Caco-2 (cell line): ENCODE data around the gene FILIP1. TPM values are rescaled to one million over a fixed set of nuclear protein-coding genes. Genes with fewer than 3 reads are reported as not detected.

ENCODE experiments used
- BruUV-seq: library from RNA; stranded (reverse); fragments of 400-500 nt; replicated peaks from 2 replicates; lab custom pipeline; 2021; lab: Mats Ljungman, UMichigan
- CTCF ChIA-PET: fragments of 300-600 bp; sonication (Branson Sonifier 250); formaldehyde crosslinking; loops from one replicate; lab custom pipeline; 2022; ENCODE audit warnings: antibody characterized with exemption; lab: Charles Lee
- POLR2A ChIA-PET: fragments of 300-600 bp; sonication (Branson Sonifier 250); formaldehyde crosslinking; loops from one replicate; lab custom pipeline; 2022; ENCODE audit warnings: antibody characterized with exemption; lab: Charles Lee
- DNase-seq, 2 experiments: peaks; one replicate each; pipeline versions ENCODE4 v3.0.0 to v3.0.0-alpha.2; 2020 to 2022
- H3K27me3 ChIP-seq: replicated peaks from 2 replicates; pipeline ENCODE4 v1.6.0; 2011; ENCODE audit warnings: low read length; ENCODE audit not compliant: control insufficient read depth, insufficient read depth
- H3K36me3 ChIP-seq: 2 replicates; pipeline ENCODE4 v1.5.1; 2011; ENCODE audit warnings: low read length; ENCODE audit not compliant: control insufficient read depth, insufficient read depth
- H3K4me1 ChIP-seq: fragments of 250-450 bp; sonication (Bioruptor Pico); 2 replicates; pipeline ENCODE4 v1.5.1; 2020; ENCODE audit warnings: mild to moderate bottlenecking
- H3K4me3 ChIP-seq: 2 replicates; pipeline ENCODE4 v1.5.1; 2011; ENCODE audit warnings: low read depth, mild to moderate bottlenecking, control low read depth, low read length
- H3K9me3 ChIP-seq: fragments of 250-450 bp; sonication (Bioruptor Pico); 2 replicates; pipeline ENCODE4 v1.5.1; 2020; ENCODE audit warnings: mild to moderate bottlenecking, moderate library complexity
- H3K27ac Mint-ChIP-seq: one replicate; pipeline ENCODE4 v1.8.0; 2022; ENCODE audit warnings: mixed read lengths; ENCODE audit not compliant: unreplicated experiment
- H3K27me3 Mint-ChIP-seq: one replicate; pipeline ENCODE4 v1.8.0; 2022; ENCODE audit warnings: mixed read lengths; ENCODE audit not compliant: insufficient read depth, unreplicated experiment
- H3K36me3 Mint-ChIP-seq: one replicate; pipeline ENCODE4 v1.8.0; 2022; ENCODE audit warnings: mild to moderate bottlenecking, mixed read lengths; ENCODE audit not compliant: insufficient read depth, unreplicated experiment
- H3K4me1 Mint-ChIP-seq: one replicate; pipeline ENCODE4 v1.8.0; 2022; ENCODE audit warnings: low read depth, mixed read lengths; ENCODE audit not compliant: unreplicated experiment
- H3K4me3 Mint-ChIP-seq: one replicate; pipeline ENCODE4 v1.8.0; 2022; ENCODE audit warnings: mild to moderate bottlenecking, moderate library complexity, mixed read lengths; ENCODE audit not compliant: unreplicated experiment
- H3K9me3 Mint-ChIP-seq: one replicate; pipeline ENCODE4 v1.8.0; 2022; ENCODE audit warnings: mixed read lengths; ENCODE audit not compliant: unreplicated experiment
- CTCF ChIP-seq, 2 experiments: fragments of 200-600 bp in 1 of 2; IDR thresholded peaks; 1 replicate in 1 of 2; 2 replicates in 1 of 2; pipeline versions ENCODE4 v1.5.1 to v1.8.0; 2011 to 2022; ENCODE audit warnings: antibody characterized with exemption in 1 of 2, control low read depth in 1 of 2, inconsistent platforms in 1 of 2, low read depth in 1 of 2, low read length in 1 of 2, mild to moderate bottlenecking in 1 of 2, moderate library complexity in 1 of 2; ENCODE audit not compliant: insufficient read depth in 1 of 2, severe bottlenecking in 1 of 2, unreplicated experiment in 1 of 2
- intact Hi-C: fragments of 100-400 bp; cut with micrococcal nuclease; formaldehyde crosslinking; loops from one replicate; pipeline ENCODE4 v1.10.0; 2022; ENCODE audit not compliant: unreplicated experiment
- total RNA-seq: library from RNA; stranded (reverse); gene quantifications from 2 replicates; pipeline ENCODE4 v1.2.3, GENCODE V29; 2022

FILIP1 gene
- total RNA-seq, 1 experiment from 2014 or later = 0.07 TPM

GRCh38 chr6:75530696-75531095, 37.1 kb upstream of the FILIP1 start:
- TF ChIP-seq CTCF (IDR thresholded peaks at IDR 0.05; ENCODE audit: insufficient read depth in 1 of 2, low read depth in 1 of 2, low read length in 1 of 2, severe bottlenecking in 1 of 2, unreplicated experiment in 1 of 2) = no peak
- ChIA-PET POLR2A (no interaction called here), CTCF (no interaction called here)
- peaks cover 6% of the 10 kb centered on the region; the same call in 1 of the 2 replicates for H3K4me1 ChIP-seq
- intact Hi-C loops = no loop called here
- H3K4me1 Mint-ChIP-seq = peaks cover 12% of the 10 kb centered on the region
- H3K9me3 Mint-ChIP-seq = no peaks in the 10 kb centered on the region
- H3K36me3 Mint-ChIP-seq = no peaks in the 10 kb centered on the region
- no peak for DNase-seq
- H3K27ac Mint-ChIP-seq = no peak overlapping the region
- no peaks in the 10 kb centered on the region for H3K36me3 ChIP-seq
- H3K27me3 Mint-ChIP-seq = no peaks in the 10 kb centered on the region
- no TSS peak for BruUV-seq
- H3K27me3 ChIP-seq = no peaks in the 10 kb centered on the region
- no peak overlapping the region for H3K4me3 Mint-ChIP-seq
- no peak overlapping the region for H3K4me3 ChIP-seq
- H3K9me3 ChIP-seq = no peaks in the 10 kb centered on the region

GRCh38 chr6:75528423-75528822, 34.8 kb upstream of the FILIP1 start:
- no peaks in the 10 kb centered on the region for H3K36me3 Mint-ChIP-seq
- no TSS peak for BruUV-seq
- peak in 1 of 2 experiments; percentile 5 for DNase-seq
- H3K4me1 ChIP-seq = peaks cover 14% of the 10 kb centered on the region
- CTCF ChIA-PET = no interaction called here
- no peaks in the 10 kb centered on the region for H3K27me3 Mint-ChIP-seq
- H3K4me1 Mint-ChIP-seq = peaks cover 12% of the 10 kb centered on the region
- no peaks in the 10 kb centered on the region for H3K27me3 ChIP-seq
- POLR2A ChIA-PET = no interaction called here
- no peak for TF ChIP-seq CTCF (IDR thresholded peaks at IDR 0.05; ENCODE audit: insufficient read depth in 1 of 2, low read depth in 1 of 2, low read length in 1 of 2, severe bottlenecking in 1 of 2, unreplicated experiment in 1 of 2)
- no peak overlapping the region for H3K4me3 Mint-ChIP-seq
- no peak overlapping the region for H3K27ac Mint-ChIP-seq
- intact Hi-C loops = loop anchor here (2.0 kb wide), 1 partner anchor 18 kb away; no protein-coding TSS in a partner anchor
- no peak overlapping the region for H3K4me3 ChIP-seq
- no peaks in the 10 kb centered on the region for H3K36me3 ChIP-seq
- H3K9me3 ChIP-seq = no peaks in the 10 kb centered on the region
- no peaks in the 10 kb centered on the region for H3K9me3 Mint-ChIP-seq

- Histone ChIP-seq H3K4me1 (peaks cover 10% of the 10 kb centered on the region), H3K36me3 (no peaks in the 10 kb centered on the region), H3K9me3 (no peaks in the 10 kb centered on the region), H3K27me3 (no peaks in the 10 kb centered on the region), H3K4me3 (no peak overlapping the region)
- no peaks in the 10 kb centered on the region for H3K9me3 Mint-ChIP-seq
- DNase-seq = peak; percentile 49 to 69
- ChIA-PET CTCF (no interaction called here), POLR2A (no interaction called here)
- H3K27me3 Mint-ChIP-seq = no peaks in the 10 kb centered on the region
- no peaks in the 10 kb centered on the region for H3K36me3 Mint-ChIP-seq
- TF ChIP-seq CTCF (IDR thresholded peaks at IDR 0.05; ENCODE audit: insufficient read depth in 1 of 2, low read depth in 1 of 2, low read length in 1 of 2, severe bottlenecking in 1 of 2, unreplicated experiment in 1 of 2) = peak; percentile 60 to 73
- H3K4me3 Mint-ChIP-seq = no peak overlapping the region
- intact Hi-C loops = loop anchor here (1.0 kb wide), 3 partner anchors 158 to 260 kb away; no protein-coding TSS in a partner anchor
- peaks cover 12% of the 10 kb centered on the region for H3K4me1 Mint-ChIP-seq
- H3K27ac Mint-ChIP-seq = no peak overlapping the region
- BruUV-seq = no TSS peak
These were observed 33.0 kb upstream of the FILIP1 start for GRCh38 chr6:75526502-75527127.
